LHCN-M2 (cell line): ENCODE measurements around the gene SGCE. TPM values are rescaled to one million over a fixed set of nuclear protein-coding genes. Genes with fewer than 3 reads are reported as not detected.

Experiments
- DNase-seq: peaks from one replicate; pipeline ENCODE4 v3.0.0-alpha.2; 2012; ENCODE audit warnings: low read depth
- total RNA-seq: library from RNA; depleted of rRNA; stranded (reverse); fragments of >200 nt; gene quantifications from 2 replicates; pipeline ENCODE4 v1.2.3, GENCODE V29; 2014

SGCE gene
- total RNA-seq, 1 experiment from 2014 or later: 138 TPM

DNA sequence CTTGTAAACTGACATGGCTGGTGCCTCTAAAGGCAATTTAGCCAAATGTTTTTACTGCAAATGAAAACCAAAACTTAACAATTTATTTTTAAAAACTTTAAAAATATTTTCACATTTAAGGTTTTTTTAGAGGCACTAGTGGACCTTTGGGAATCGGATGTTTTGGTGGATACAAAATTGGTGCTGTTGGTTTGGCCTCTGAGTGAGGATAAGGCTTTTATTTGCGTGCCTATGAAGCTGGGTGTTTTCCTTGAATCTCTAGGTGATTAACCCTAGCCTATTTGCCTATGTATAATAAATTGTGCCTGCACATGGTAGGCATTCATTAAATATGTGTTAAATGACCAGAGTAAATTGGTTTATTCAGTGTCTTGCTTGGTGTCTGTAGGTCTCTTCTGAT is 2.9 kb upstream of the SGCE start:
- DNase-seq: no peak

DNA sequence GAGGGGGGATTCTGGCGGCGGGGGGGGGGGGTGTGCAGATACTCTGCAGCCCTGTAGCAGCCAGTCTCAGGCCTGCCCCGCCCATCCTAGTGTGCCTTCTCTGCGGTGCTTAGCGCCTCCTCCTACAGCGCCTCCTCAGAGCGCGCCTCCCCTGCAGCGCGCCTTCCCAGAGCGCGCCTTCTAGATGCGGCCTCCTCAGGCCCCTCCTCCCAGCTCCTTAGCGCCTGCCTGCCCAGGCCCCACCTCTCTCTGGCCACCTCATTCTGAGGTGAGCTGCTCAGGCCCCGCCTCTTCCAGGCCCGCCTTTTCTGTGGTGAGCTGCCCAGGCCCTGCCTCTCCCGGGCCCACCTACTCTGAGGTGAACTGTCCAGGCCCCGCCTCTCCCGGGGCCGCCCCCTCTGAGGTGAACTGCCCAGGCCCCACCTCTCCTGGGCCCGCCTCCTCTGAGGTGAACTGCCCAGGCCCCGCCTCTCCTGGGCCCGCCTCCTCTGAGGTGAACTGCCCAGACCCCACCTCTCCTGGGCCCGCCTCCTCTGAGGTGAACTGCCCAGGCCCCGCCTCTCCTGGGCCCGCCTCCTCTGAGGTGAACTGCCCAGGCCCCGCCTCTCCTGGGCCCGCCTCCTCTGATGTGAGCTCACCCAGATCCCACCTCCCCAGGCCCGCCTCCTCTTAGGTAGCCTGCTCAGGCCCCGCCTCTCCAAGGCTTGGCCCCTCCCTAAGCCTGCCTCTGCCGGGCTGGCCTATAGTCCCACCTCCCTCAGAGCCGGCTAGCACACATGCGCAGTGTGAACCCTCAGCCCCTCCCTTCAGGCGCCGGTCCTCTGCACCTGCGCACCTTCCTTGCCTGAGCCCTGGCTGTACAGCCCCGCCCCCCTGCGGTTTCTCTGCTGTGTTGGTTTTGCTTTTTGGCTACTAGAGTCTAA is 2.1 kb upstream of the SGCE start:
- DNase-seq: peak; percentile 96

DNA sequence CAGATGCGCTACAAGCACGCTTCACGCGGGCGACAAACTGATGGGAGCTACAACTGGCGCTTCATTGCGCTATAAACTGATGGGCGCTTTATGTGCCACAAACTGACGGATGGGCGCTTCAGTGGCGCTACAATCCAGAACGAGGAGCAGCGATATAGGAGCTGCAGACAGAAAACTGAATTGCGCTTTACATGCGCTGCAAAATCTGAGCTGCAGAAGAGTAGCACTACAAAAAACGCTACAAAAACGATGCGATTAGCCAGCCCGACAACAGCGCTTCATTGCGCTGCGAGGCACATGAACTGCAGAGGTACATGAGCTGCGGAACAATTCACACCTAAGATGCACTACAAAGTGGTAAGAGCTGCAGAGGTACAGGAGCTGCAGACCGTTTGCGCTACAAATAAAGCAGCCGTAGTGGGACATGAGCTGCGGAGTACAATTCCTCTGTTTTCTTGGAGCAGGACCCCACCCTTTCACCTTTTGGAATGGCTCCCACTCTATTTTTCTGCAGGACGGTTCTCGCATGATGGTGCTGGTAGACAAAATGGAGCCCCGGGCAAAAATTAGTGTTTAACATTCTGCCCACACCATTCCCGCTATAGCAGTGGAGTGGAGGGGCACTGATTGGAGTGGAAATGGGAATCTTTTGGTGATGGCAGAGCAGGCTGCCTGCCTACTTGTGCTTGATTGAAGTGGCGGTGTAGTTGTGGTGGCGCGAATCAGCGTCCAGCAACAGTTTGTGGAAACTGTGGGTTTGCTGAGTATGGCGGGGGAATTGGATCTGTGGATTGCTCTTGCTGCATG is 1.2 kb upstream of the SGCE start:
- DNase-seq: peak; percentile 61

DNA sequence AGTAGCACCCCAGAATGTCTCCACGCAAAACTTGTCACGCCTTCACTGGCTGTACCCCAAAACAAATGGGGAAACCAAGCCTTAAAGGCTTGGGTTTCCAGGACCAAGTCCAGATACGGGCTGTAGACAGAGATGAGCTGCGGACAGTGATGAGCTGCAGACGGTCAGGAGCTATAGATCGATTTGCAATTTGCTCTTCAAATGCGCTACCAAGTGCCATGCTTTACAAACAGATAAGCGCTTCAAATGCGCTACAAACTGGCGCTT is 658 bp upstream of the SGCE start:
- DNase-seq: no peak

DNA sequence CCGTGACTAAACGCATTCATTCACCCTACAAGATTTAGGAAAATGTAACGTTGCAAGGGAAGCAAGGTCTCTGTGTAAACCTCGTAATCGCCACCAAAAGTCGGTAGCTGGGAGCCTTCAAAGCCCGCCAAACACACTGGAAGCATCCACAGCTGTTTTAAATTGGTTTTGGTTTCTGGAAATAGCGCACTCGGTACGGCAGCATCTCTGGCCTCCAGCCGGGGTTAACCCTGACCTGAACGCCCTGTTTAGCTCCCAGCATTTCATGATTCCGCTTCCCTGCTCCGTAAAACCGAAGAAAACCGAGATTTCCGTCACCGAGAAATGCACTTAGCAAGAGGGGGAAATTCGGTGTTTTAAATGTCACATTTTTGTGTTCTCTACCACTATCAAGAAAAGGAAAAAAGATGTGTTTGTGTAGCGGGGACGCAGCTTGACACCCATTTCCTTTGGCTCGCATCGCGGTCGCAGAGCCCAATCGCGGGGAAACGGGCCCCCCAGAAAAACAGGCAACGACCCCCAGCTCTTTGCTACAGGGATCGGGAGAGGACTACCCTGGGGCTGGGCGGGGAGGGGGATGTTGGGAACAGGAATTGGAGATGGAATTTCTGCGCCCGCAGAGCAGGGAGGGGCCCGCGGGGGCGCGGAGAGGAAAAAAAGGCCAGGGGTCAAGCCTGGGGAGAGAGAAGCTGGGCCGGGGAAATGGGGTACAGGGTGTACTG is 646 bp downstream of the SGCE start:
- DNase-seq: peak; percentile 71

DNA sequence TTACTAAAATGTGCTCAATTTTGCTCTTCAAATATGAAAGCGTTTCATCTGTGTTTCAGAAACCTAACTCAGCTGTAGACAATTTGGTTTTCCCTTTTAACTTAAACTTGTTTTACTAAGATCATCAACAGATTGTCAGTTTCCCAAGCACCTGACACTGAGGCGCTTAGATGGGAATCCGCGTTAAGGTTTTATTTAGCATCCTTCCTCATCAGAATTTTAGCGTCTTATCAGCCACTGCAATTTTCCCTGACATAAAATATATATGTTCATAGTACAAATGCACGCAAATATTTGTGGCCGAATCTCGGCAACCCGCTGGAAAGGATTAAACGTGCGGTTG is 1.2 kb downstream of the SGCE start:
- DNase-seq: no peak

DNA sequence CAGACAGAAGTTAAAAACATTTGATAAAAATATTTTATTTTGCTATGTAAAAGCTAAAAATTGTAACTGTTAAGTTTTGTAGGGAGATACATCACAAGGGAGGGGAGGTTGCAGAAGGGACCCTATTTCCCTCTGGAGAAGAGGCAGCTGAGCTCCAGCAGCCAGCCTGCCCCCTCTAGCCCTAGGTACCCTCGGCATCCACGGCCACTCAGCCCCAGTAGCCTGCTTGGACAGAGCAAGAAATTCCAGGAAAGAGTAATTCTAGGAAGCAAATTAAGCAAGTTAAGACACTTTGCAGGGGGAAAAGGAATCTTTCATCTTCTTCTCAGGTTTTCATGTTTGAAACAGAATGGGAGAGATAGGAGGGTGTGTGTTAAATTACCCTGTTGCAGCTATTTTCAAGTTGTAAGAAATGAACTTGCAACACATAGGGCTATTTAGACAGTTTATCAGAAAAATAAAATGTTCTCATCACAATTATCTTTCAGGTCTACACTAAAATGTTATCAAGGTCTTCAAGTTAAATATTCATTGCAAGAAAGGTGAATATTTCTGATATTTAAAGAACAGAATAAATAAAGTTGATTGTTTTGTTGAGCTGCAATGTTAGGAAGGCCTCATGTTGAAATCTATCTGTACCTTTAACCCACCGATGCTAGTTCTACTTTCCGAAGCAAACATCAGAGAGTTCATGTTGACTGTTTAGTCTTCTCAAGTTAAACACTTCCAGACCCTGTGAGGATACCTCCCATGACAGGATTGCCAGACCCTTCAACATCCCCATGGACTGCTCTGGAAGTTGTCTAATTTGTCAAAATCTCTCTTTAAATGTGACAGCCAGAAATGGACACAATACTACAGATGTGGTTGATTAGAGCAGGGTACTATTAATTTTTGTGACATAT is 5.5 kb downstream of the SGCE start:
- DNase-seq: no peak

DNA sequence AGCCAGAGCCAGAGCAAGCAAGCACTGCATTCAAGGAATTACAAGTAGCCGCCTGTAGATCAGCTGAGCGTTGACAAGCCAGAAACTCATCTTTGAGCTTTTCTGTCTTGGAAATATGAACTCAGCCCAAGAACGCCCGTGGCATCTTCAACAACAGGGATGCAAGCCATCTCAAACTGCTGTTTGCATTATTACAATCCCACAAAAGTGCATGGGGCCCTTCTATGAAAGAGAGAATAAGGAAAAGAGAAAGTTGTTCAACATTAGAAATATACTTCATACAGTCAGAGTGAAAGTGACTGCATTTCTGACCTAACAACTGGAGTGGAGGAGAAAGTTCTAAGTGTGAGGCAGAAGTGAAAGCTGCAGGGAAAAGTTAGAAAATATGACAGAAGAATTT is 6.5 kb downstream of the SGCE start:
- no peak for DNase-seq

DNA sequence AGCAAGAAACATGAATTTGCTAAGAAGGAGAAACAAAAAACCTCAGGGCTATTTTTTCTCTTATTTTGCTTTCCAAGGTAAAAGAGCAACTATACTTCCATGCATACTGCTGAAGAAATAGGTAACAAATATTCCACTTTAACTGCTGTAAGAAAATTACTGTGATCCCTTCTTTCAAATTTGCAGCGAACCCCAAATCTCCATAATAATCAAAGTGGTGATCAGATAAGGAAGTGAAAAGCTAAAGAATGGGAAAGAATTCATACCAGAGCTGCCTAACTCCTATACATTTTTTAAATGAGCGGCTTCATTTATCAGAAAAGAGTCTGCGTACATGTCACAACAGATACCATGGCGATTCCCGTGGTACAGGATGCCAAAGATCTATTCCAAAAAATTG is 7.2 kb downstream of the SGCE start:
- DNase-seq: no peak

DNA sequence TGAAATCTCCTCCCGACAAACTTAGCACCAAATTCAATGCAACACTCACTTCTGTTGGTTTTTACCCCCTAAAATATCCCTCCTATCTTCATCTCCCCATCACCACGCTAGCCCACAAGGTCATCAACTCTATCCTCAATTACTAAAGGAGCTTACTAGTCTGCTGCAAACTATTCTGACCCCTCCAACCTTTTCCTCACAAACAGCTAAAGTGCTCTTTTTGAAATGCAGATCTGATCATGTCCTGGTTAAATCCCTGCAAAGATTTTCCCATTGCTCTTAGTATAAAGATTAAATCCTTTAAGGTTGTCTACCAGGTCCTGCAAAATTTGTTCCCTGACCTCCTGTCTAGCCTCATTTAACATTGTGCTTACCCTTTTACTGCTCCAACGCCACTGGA is 8.6 kb downstream of the SGCE start:
- no peak for DNase-seq

DNA sequence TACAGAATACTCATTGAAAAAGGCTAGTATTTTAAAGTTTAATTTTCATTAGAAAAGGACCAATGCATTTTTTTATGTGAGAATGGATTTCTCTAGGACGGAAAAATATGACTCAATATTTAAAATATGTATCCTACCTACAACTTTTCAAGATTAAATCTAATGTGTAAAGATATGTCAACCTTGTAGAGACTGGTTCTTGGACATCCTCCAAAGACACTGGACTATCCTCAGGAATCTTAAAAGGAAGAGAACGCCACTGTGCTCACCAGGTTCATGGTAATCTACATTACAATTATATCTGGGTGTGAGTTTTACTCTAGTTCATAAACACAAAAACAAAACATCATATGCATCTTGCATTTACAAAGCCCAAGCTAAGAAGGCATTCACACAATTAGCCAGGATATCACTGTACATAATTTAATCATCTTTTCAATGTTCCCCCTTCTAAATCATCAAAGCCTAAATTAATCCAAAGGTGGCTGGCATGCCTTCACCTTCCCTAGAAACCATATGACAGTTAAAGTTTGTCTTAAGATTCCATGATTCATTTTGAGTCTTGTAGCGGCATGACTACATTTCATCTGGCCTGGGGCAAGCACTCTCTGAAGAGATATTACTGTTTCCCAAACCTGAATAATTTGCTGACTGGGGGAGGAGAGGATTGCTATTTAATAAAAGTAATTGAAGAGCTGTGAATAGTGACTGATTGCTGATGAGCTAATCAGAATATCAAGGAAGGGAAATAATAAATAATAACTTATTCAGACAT is 12.0 kb downstream of the SGCE start:
- DNase-seq: no peak

DNA sequence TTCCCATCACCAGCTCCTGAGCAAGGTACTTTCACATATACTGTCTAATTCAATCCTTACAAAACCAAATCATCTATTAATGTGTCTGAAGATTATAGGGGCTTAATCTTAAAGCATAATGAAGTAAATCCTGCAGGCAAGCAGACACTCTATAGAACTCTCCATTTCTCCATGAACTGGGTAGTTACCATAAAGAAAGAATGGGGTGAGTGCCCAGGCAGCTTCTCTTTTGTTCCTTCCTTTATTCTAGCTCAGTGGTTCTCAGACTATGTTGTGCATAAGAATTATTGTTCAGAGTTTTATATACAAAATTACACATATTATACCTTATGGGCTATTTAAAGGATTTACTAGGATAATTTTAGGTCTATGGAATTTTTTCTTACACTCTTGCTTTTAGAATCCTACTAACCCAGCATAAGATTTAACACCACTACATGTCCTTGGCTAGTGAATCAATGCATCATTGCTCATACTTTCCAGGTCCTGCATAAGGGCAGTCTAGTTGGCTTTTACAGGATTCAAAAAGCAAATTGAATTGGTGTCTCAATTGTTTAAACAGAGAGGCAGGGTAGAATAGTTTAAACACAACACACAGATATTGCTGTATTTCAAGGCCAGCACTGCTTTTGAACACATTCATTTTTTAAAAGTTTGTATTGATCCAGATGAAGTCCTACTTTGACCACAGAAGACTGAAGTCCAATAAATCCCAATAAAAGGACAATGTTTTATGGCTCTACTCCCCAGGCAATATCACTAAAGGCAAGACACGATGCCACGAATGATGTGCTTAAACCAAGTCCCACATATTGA is 12.9 kb downstream of the SGCE start:
- DNase-seq: no peak

DNA sequence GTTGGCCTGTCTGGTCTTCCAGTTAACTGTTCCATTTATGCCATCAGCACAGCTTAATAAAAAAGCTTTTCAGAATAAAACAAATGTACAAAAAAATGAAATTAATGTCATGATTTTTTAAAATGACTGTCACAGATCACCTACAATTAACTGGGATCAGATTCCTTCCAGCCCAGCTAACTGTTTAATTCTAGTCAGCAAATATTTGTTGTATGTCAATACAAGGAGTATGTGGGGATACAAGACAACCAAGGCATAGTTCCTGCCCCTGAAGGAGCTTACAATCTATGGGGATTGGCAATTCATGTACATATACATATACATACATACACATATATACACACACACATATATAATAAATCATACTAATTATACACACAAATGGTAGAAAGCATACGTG is 16.5 kb downstream of the SGCE start:
- DNase-seq: no peak

DNA sequence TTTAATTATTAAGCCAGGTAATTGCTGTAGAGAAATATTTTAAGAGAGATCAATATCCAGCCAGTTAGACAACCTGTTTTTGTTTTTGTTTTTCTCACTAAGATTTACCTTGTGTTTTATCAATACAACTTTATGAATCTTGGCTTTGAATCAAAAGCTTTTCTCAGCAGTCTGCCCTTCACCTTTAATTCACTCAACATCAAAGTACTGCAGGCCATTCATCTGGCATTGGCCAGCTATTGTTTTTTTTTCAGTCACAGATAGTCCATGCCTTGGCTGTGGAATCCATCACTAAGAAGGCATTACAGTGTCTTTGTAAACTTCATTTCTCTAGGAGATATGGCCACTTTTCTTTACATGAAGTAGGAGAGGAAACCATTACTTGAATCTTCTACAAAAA is 20.2 kb downstream of the SGCE start:
- DNase-seq: no peak

DNA sequence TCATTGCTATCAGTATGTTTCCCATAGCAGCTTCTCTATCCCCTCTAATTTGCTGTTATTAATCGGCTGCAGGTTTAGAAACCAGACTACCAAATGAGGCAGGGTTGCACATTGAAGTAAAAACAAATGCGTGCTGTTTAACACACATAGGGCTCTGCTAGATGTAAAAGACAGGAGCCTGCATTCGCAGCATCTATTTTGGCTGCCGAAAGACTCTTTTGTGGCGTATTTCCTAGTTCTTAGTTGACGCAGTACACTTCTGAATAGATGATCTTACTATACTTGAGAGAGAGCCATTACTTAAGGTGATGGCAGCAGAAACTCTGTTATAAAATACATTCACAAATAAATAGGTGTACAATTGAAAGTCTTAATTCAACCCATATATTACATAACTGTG is 21.4 kb downstream of the SGCE start:
- DNase-seq: no peak

DNA sequence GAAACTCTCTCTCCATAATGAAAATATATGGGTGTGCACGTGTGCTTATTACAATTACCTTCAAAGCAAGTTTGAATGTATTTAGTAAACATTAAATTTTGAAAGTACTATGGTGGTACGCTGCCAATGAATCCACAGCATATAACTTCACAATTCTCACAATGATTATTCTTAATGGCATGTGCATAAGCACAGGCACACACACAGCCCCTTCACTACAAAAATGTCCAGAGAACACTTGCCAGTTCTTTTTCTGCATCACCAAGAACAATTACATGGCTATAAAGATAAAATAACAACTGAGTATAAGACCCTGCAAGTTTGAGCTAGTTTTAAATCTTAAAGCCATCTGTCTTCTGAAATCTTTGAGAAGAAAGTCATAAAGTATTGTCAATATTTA is 22.2 kb downstream of the SGCE start:
- no peak for DNase-seq

DNA sequence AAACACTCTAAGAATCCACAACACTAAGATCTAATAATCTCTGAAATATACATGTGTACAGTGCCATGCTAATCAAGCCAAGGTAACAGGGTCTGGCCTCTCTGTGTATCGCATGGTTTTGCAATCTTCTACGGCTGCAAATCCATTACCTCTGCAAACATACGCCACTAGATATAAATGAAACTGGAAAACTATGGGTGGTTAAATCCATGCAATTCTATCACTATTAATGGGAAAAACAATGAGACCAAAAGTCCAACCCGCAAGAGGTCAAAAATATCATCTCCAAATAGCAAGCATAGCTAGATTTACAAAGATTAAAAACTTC is 23.0 kb downstream of the SGCE start:
- no peak for DNase-seq

DNA sequence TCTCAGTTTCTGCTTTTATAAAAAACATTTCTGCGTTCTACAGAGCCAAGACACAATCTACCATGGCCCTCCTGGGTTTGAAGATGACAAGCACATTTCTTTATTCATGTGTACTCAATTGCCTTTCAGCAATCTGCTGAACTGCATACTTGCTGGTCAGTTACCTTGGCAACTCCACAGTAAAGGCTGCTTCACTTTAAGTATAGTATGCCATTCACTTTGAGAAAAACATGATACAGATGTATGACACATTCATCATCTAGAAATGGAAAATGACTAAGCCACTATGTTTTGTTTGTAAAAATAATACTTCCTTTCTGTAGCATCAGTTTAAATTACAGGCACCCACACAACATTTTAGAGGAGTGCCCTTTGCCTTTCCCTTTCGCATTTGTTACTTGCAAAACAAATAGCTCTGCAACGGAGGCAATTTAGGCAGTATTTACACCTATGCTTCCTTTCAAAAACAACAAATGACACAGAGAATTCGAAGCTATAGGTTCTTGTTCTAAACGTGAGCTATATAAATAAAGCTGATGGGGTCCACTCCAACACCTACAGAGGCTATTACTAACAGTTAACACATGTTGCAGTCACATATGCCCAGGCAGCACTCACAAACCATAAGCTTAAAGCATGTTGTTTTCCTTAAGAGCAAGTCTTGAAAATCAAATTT is 23.5 kb downstream of the SGCE start:
- DNase-seq: peak; percentile 96

DNA sequence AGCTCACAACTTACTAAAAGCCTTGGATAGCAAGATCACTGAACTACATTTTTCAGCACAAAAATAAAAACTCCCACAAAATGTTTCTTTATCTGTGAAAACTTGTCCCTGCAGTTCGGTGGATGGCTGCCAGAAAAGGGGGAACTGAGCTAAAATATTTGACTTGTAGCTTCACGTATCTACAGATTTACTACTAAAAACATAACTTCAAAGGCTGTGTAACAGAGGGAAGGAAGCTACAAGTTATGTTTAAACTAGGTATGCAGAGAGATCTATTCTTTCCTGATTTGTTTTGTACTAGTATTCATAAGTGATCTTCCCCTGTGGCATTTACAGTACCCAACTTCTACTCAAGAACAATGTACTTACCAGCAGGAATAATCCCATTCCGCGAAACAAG is 25.1 kb downstream of the SGCE start:
- DNase-seq: no peak
